Measurements from ENCODE around the gene LIAS.
"Not testable (repeated sequence)": the region's sequence is repeated elsewhere in the genome, so short reads cannot be mapped to it uniquely, and the experiment has no call there.

LIAS gene

GRCh38 chr4:39453738-39454137 is 5.1 kb upstream of the LIAS start:
- DNase-seq: no peak

GRCh38 chr4:39455486-39455885 is 3.4 kb upstream of the LIAS start:
- DNase-seq: no peak

- DNase-seq: no peak
These were observed 1.7 kb upstream of the LIAS start for GRCh38 chr4:39456946-39457763.

- DNase-seq: not testable (repeated sequence)
These were observed 723 bp upstream of the LIAS start for GRCh38 chr4:39458161-39458504.

- DNase-seq: no peak
These were observed 6.1 kb downstream of the LIAS start for GRCh38 chr4:39464886-39465501.

GRCh38 chr4:39466747-39467146 is 7.9 kb downstream of the LIAS start:
- no peak for DNase-seq

- DNase-seq: no peak
These were observed 8.6 kb downstream of the LIAS start for GRCh38 chr4:39467464-39467863.

GRCh38 chr4:39469429-39470077 is 10.7 kb downstream of the LIAS start:
- DNase-seq: peak; percentile 1

- no peak for DNase-seq
These were observed 11.5 kb downstream of the LIAS start for GRCh38 chr4:39470402-39470801.

GRCh38 chr4:39472396-39472795 is 13.5 kb downstream of the LIAS start:
- no peak for DNase-seq

GRCh38 chr4:39476187-39476895 is 17.5 kb downstream of the LIAS start:
- no peak for DNase-seq

GRCh38 chr4:39480251-39480650 is 21.4 kb downstream of the LIAS start:
- no peak for DNase-seq

GRCh38 chr4:39480902-39481695 is 22.2 kb downstream of the LIAS start:
- DNase-seq: no peak

GRCh38 chr4:39484582-39485272 is 25.9 kb downstream of the LIAS start:
- DNase-seq: no peak

- no peak for DNase-seq
These were observed 27.5 kb downstream of the LIAS start for GRCh38 chr4:39486221-39486804.

- no peak for DNase-seq
These were observed 31.5 kb downstream of the LIAS start for GRCh38 chr4:39490322-39490721.

- DNase-seq: no peak
These were observed 35.5 kb downstream of the LIAS start for GRCh38 chr4:39494354-39494753.

- DNase-seq: no peak
These were observed 36.8 kb downstream of the LIAS start for GRCh38 chr4:39495446-39496213.

- no peak for DNase-seq
These were observed 39.3 kb downstream of the LIAS start for GRCh38 chr4:39497909-39498726.

- no peak for DNase-seq
These were observed 39.8 kb downstream of the LIAS start for GRCh38 chr4:39498727-39499020.
